ENCODE measurements around the gene CUL1.

CUL1 gene

DNA sequence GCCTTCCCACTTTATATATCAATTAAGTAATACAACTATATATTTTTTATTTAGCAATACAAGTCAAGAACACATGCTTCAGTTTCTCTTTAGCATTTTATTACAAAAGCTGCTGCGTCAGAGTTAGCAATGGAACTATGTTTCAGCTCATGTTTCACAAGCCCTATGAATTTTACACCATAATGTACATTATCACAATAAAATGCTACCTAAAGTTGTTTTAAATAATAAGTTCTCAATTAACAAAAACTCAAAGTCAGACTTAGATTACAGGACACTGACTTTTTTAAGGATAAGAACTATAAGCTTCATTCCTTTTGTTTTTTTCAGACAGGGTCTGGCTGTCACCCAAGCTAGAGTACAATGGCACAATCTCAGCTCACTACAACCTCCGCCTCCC is 133.1 kb downstream of the CUL1 start:
- no peaks in the 10 kb centered on the region for H3K9me3 ChIP-seq (ENCODE audit: low read depth, low read length)
- no peak for DNase-seq (ENCODE audit: low read depth, low spot score)
- H3K9ac ChIP-seq (ENCODE audit: insufficient read length): peak overlapping the region; percentile 9
- H3K36me3 ChIP-seq (ENCODE audit: insufficient read depth, low read length): peaks cover 93% of the 10 kb centered on the region
- no peak overlapping the region for H3K4me3 ChIP-seq
- peak overlapping the region; percentile 84 for H3K27ac ChIP-seq
- TF ChIP-seq FOXP2 (optimal IDR thresholded peaks at IDR 0.05; ENCODE audit: control extremely low read depth, extremely low read length, insufficient read depth) (no peak), POLR2AphosphoS5 (IDR thresholded peaks at IDR 0.05; ENCODE audit: borderline replicate concordance, low read depth, low read length) (no peak), EZH2 (IDR thresholded peaks at IDR 0.05) (no peak)

DNA sequence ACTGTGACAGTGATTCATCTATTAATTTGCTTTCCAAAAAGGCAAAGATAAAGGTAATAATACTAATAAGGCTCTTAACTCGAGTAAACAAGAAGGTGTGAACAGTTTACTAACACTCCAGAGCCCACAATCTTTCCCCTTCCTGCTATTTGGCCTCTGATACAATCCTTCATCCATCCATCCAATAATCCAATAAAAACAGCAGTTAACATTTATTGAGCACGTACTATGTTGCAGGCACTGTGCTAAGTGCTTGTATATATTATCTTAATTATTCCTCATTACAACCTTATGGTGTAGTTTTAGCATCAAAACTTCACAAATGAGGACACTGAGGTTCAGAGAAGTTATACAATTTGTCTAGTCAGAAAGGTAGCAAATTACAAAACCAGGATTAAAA is 135.9 kb downstream of the CUL1 start:
- Histone ChIP-seq H3K4me3 (no peak overlapping the region), H3K36me3 (ENCODE audit: insufficient read depth, low read length) (peaks cover 86% of the 10 kb centered on the region), H3K9ac (ENCODE audit: insufficient read length) (no peak overlapping the region), H3K27ac (peak overlapping the region; percentile 29), H3K9me3 (ENCODE audit: low read depth, low read length) (no peaks in the 10 kb centered on the region)
- TF ChIP-seq EZH2 (IDR thresholded peaks at IDR 0.05) (no peak), POLR2AphosphoS5 (IDR thresholded peaks at IDR 0.05; ENCODE audit: borderline replicate concordance, low read depth, low read length) (no peak), FOXP2 (optimal IDR thresholded peaks at IDR 0.05; ENCODE audit: control extremely low read depth, extremely low read length, insufficient read depth) (no peak)
- no peak for DNase-seq (ENCODE audit: low read depth, low spot score)

DNA sequence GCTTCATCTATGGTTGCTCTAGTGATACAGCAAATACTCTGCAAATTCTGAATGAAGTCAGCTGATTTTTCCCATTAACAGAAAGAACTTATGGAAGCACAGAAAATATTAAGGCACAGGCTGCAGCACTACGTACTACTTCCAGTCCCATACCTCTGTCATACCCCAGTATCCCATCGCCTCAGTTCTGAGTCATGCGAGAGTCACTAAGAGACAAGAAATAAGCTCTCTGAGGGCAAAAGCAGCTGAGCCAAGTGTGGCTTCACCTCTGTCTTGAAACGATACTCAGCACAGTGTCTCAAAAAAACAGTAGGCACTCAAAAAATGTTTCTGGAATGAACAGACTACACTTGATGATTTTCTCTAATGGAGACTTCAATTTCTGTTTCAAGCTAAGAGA is 137.2 kb downstream of the CUL1 start:
- Histone ChIP-seq H3K9ac (ENCODE audit: insufficient read length) (no peak overlapping the region), H3K4me3 (no peak overlapping the region), H3K27ac (peak overlapping the region; percentile 99), H3K9me3 (ENCODE audit: low read depth, low read length) (no peaks in the 10 kb centered on the region), H3K36me3 (ENCODE audit: insufficient read depth, low read length) (peaks cover 80% of the 10 kb centered on the region)
- no peak for TF ChIP-seq EZH2 (IDR thresholded peaks at IDR 0.05)
- no peak for TF ChIP-seq FOXP2 (optimal IDR thresholded peaks at IDR 0.05; ENCODE audit: control extremely low read depth, extremely low read length, insufficient read depth)
- TF ChIP-seq POLR2AphosphoS5 (IDR thresholded peaks at IDR 0.05; ENCODE audit: borderline replicate concordance, low read depth, low read length): peak; percentile 28; the same call in 1 of the 2 replicates
- no peak for DNase-seq (ENCODE audit: low read depth, low spot score)

DNA sequence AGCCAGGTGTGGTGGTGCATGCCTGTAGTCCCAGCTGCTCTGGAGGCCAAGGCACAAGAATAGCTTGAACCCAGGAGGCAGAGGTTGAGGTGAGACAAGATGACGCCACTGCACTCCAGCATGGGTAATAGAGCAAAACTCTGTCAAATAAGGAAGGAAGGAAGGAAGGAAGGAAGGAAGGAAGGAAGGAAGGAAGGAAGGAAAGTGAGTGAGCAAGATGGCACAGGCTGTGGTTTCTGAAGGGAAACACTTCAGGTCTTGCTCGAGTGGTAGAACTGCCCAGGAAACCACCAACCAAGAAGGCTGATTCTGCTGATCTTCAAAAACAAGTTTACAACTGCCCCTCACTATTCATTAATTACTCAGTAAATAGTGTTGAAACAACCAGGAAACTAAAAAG is 140.2 kb downstream of the CUL1 start:
- H3K36me3 ChIP-seq (ENCODE audit: insufficient read depth, low read length): peaks cover 78% of the 10 kb centered on the region
- DNase-seq (ENCODE audit: low read depth, low spot score): peak; percentile 95
- H3K27ac ChIP-seq: peak overlapping the region; percentile 99
- TF ChIP-seq FOXP2 (optimal IDR thresholded peaks at IDR 0.05; ENCODE audit: control extremely low read depth, extremely low read length, insufficient read depth): peak; percentile 31
- no peak for TF ChIP-seq EZH2 (IDR thresholded peaks at IDR 0.05)
- peak; percentile 59; the same call in 1 of the 2 replicates for TF ChIP-seq POLR2AphosphoS5 (IDR thresholded peaks at IDR 0.05; ENCODE audit: borderline replicate concordance, low read depth, low read length)
- H3K9ac ChIP-seq (ENCODE audit: insufficient read length): no peak overlapping the region
- no peaks in the 10 kb centered on the region for H3K9me3 ChIP-seq (ENCODE audit: low read depth, low read length)
- no peak overlapping the region for H3K4me3 ChIP-seq

DNA sequence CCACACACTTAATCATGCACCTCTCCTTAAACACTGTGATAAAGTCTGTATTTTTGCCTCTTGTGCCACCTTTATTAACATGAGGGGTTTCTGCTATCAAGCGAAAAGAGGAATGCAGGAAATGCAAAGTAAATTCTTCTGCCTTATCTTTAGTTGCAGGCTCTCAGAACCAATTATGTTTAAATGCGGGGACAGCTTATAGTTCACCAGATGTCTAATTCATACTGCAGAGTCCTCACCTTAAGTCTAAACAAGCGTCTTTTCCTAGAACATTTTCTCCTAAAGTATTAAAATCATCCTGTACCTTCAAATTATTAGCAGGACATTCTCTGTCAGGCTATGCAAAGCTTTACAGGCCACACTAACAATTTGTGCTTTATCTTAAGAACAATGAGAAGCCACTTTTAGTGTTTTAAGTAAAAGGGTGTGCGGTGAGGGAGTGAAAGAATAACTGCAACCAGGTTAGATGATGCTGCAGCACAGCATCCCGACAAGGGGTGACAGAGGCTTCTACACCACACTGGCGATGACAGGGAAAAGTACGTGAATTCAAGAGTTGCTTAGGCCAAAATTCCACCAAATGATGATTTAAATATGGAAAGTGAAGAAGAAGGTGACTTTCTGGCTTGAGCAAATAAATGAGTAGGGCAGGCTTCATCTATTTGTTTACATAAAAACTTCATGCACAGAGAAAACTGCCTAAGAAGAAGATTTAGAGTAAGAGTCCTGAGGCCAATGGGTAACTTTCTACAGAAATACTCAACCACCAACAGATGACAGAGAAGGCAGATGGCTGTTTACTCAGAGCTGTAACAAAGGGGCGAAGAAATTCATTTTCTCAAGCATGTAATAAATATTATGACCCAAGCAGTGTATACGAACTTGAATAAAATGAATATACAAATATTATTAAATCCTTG is 149.4 kb downstream of the CUL1 start:
- DNase-seq (ENCODE audit: low read depth, low spot score): no peak
- Histone ChIP-seq H3K36me3 (ENCODE audit: insufficient read depth, low read length) (peaks cover 23% of the 10 kb centered on the region), H3K27ac (peak overlapping the region; percentile 95), H3K9ac (ENCODE audit: insufficient read length) (peak overlapping the region; percentile 47), H3K9me3 (ENCODE audit: low read depth, low read length) (no peaks in the 10 kb centered on the region), H3K4me3 (peak overlapping the region; percentile 67)
- TF ChIP-seq EZH2 (IDR thresholded peaks at IDR 0.05): no peak
- TF ChIP-seq POLR2AphosphoS5 (IDR thresholded peaks at IDR 0.05; ENCODE audit: borderline replicate concordance, low read depth, low read length): 0 out of 2 replicates have a peak, but pooled peaks have one; percentile 28
- no peak for TF ChIP-seq FOXP2 (optimal IDR thresholded peaks at IDR 0.05; ENCODE audit: control extremely low read depth, extremely low read length, insufficient read depth)

DNA sequence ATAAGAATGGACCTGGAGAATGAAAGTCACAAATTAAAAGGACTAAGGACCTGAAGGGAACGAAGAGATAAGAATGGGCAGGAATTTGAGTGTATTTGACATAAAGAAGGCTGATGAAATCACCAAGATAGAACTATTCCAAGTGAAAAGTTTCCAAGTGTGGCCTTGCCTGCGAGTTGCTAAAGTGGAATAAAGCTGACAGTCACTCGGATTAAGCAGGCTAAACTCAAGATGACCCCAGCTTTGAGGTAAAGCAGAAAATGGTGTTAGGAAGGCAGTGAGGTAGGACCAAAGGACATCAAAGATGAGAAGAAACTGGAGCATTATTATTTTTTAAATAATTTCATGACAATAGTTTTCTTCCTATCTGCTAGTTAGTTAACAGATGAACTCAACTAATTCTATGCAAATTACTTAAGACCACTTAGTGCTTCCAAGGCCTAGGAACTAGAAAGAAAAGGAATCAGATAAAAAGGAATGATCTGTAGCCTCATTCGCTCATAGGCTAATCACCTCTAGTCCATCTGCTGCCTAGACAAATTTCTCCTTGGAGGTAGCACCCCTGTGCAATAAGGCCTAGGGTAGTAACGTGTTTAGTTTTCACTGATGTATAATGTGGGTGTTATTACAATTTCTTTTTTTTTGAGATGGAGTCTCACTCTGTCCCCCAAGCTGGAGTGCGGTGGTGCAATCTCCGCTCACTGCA is 150.8 kb downstream of the CUL1 start:
- Histone ChIP-seq H3K27ac (peak overlapping the region; percentile 95), H3K4me3 (peak overlapping the region; percentile 67), H3K36me3 (ENCODE audit: insufficient read depth, low read length) (peaks cover 12% of the 10 kb centered on the region; the same call in 1 of the 2 replicates), H3K9ac (ENCODE audit: insufficient read length) (peak overlapping the region; percentile 30), H3K9me3 (ENCODE audit: low read depth, low read length) (no peaks in the 10 kb centered on the region)
- DNase-seq (ENCODE audit: low read depth, low spot score): no peak
- no peak for TF ChIP-seq FOXP2 (optimal IDR thresholded peaks at IDR 0.05; ENCODE audit: control extremely low read depth, extremely low read length, insufficient read depth)
- TF ChIP-seq POLR2AphosphoS5 (IDR thresholded peaks at IDR 0.05; ENCODE audit: borderline replicate concordance, low read depth, low read length): no peak

DNA sequence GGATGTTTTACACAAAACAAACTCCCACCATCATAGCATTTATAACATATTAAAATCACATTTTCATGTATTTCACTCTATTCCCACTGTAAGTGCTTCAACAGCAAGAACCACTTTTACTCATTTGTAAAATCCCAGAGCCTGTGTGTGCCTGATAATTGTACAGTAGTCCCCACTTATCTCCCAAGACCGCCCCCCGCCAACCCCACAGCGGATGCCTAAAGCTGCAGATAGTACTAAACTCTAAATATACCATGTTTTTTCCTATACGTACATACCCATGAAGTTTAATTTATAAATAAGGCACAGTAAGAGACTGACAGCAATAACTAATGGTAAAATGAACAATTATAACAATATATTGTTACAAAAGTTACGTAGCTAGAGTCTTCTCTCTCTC is 151.9 kb downstream of the CUL1 start:
- TF ChIP-seq POLR2AphosphoS5 (IDR thresholded peaks at IDR 0.05; ENCODE audit: borderline replicate concordance, low read depth, low read length) (no peak), FOXP2 (optimal IDR thresholded peaks at IDR 0.05; ENCODE audit: control extremely low read depth, extremely low read length, insufficient read depth) (no peak), EZH2 (IDR thresholded peaks at IDR 0.05) (no peak)
- Histone ChIP-seq H3K9ac (ENCODE audit: insufficient read length) (no peak overlapping the region), H3K4me3 (no peak overlapping the region), H3K9me3 (ENCODE audit: low read depth, low read length) (no peaks in the 10 kb centered on the region), H3K27ac (peak overlapping the region; percentile 95), H3K36me3 (ENCODE audit: insufficient read depth, low read length) (peaks cover 3% of the 10 kb centered on the region; the same call in 1 of the 2 replicates)
- DNase-seq (ENCODE audit: low read depth, low spot score): no peak
